HL-60 (cell line): ENCODE measurements around the gene ANGEL2.
"Not testable (repeated sequence)": the region's sequence is repeated elsewhere in the genome, so short reads cannot be mapped to it uniquely, and the experiment has no call there.

Experiments used
- DNase-seq, 2 experiments: peaks; one replicate each; pipeline ENCODE4 v3.0.0-alpha.2; 2010 to 2020; ENCODE audit warnings: low read depth in 1 of 2, low spot score in 1 of 2
- H3K27ac ChIP-seq: fragments of 250-450 bp; sonication (Bioruptor Pico); replicated peaks from 2 replicates; pipeline ENCODE4 v1.5.1; 2020; ENCODE audit warnings: mild to moderate bottlenecking, moderate library complexity
- H3K27me3 ChIP-seq: fragments of 250-450 bp; sonication (Bioruptor Pico); 2 replicates; pipeline ENCODE4 v1.5.1; 2021; ENCODE audit warnings: mild to moderate bottlenecking, moderate library complexity; ENCODE audit not compliant: insufficient read depth, poor library complexity, severe bottlenecking
- H3K4me3 ChIP-seq: replicated peaks from 2 replicates; pipeline ENCODE4 v1.5.1; 2011; ENCODE audit warnings: mild to moderate bottlenecking, control low read depth, low read length; ENCODE audit not compliant: insufficient read depth
- CTCF ChIP-seq: IDR thresholded peaks from one replicate; pipeline ENCODE4 v1.5.1; 2011; ENCODE audit warnings: low read length, control low read depth, inconsistent platforms; ENCODE audit not compliant: insufficient read depth
- GABPA ChIP-seq: IDR thresholded peaks from 2 replicates; pipeline ENCODE4 v1.6.1; 2012; ENCODE audit warnings: low read depth
- POLR2AphosphoS5 ChIP-seq: IDR thresholded peaks from 2 replicates; pipeline ENCODE4 v1.6.1; 2012; ENCODE audit warnings: low read depth
- SPI1 ChIP-seq: IDR thresholded peaks from 2 replicates; pipeline ENCODE4 v1.6.1; 2012; ENCODE audit warnings: low read depth, mild to moderate bottlenecking, borderline replicate concordance
- TF ChIP-seq, protein P1 (sequence below): IDR thresholded peaks from 2 replicates; pipeline ENCODE4 v1.6.1; 2012; ENCODE audit warnings: low read depth; ENCODE audit not compliant: insufficient replicate concordance

The ANGEL2 gene

DNA sequence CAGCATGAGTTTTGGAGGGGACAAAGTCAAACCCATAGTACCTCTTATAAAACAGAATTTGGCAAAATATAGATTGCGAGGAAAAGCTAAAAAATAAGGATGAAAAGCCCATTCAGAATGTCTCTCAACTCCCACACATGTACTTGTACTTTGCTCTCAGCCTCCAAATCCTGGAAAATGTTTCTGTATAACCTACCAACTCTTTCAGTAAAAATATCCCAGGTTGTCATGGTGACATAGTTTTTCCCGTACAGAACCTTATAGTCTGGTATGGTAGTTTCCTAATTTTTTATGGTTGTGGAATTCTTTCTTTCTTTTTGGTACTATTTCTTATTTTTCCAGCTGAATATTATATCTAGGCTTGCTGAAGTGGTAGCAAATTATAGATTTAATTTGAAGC lies 19.9 kb upstream of the ANGEL2 start:
- no peak for TF ChIP-seq SPI1
- DNase-seq = no peak
- no peak overlapping the region for H3K27ac ChIP-seq
- no peaks in the 10 kb centered on the region for H3K27me3 ChIP-seq
- H3K4me3 ChIP-seq = no peak overlapping the region

DNA sequence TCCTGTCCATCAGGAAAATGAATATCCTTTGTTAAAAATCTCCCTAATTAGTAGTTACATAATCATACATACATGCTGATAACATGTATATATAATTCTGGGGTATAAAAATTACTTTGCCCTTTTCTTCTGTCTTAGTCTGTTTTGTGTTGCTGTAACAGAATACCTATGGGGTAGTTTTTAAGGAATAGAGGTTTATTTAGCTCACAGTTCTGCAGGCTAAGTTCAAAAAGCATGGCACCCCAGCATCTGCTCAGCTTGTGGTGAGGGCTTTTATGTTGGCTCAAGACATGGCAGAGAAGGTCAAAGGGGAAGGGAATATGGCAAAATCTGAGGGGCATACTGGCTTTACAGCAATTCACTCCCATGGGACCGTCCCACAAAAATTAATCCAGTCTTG lies 19.0 kb upstream of the ANGEL2 start:
- H3K4me3 ChIP-seq = no peak overlapping the region
- H3K27me3 ChIP-seq = no peaks in the 10 kb centered on the region
- no peak for DNase-seq
- TF ChIP-seq, protein P1, sequence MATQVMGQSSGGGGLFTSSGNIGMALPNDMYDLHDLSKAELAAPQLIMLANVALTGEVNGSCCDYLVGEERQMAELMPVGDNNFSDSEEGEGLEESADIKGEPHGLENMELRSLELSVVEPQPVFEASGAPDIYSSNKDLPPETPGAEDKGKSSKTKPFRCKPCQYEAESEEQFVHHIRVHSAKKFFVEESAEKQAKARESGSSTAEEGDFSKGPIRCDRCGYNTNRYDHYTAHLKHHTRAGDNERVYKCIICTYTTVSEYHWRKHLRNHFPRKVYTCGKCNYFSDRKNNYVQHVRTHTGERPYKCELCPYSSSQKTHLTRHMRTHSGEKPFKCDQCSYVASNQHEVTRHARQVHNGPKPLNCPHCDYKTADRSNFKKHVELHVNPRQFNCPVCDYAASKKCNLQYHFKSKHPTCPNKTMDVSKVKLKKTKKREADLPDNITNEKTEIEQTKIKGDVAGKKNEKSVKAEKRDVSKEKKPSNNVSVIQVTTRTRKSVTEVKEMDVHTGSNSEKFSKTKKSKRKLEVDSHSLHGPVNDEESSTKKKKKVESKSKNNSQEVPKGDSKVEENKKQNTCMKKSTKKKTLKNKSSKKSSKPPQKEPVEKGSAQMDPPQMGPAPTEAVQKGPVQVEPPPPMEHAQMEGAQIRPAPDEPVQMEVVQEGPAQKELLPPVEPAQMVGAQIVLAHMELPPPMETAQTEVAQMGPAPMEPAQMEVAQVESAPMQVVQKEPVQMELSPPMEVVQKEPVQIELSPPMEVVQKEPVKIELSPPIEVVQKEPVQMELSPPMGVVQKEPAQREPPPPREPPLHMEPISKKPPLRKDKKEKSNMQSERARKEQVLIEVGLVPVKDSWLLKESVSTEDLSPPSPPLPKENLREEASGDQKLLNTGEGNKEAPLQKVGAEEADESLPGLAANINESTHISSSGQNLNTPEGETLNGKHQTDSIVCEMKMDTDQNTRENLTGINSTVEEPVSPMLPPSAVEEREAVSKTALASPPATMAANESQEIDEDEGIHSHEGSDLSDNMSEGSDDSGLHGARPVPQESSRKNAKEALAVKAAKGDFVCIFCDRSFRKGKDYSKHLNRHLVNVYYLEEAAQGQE = no peak
- TF ChIP-seq GABPA (no peak), SPI1 (no peak), POLR2AphosphoS5 (no peak), CTCF (no peak)
- H3K27ac ChIP-seq = no peak overlapping the region

DNA sequence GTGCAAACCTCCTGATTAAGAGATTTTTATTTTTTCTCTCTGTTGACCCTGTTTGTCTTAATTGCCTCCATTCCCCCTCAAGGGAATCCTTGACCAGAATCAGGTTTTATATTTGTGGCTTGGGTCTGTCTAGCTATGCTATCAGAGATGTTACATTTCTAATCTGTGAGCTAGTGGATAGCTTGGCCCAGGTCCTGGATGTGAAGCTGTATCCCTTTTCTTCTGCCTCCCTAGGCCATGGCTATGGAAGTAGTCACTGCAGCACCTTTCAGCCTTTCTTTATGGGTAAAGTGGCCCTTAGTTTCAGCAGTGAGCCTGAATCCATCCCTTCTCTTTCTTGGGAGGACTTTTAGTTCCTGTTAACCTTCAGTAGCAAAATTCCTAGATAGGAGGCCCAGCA lies 17.0 kb upstream of the ANGEL2 start:
- no peak overlapping the region for H3K4me3 ChIP-seq
- TF ChIP-seq POLR2AphosphoS5 = no peak
- TF ChIP-seq SPI1 = no peak
- TF ChIP-seq GABPA = no peak
- TF ChIP-seq CTCF = no peak

DNA sequence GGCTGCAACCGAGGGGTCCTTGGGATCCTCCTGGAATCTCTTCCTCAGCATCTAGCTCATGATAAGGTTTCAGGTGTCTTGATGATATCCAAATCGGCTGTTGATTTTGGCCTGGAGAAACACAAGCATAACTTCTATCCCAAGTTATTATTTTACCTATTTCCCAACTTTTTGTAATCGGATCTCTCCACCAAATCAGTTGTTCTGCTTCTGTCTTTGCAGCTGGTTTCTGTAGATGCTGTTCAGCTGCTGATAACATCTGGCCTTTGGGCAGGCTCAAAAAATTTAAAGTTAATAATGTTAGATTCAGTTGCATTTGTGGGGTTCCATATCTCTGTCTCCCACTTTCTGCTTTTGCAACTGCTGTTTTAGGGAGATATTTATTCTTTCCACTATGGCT lies 11.4 kb upstream of the ANGEL2 start:
- not testable (repeated sequence) for H3K27me3 ChIP-seq, H3K4me3 ChIP-seq, DNase-seq, H3K27ac ChIP-seq

More for the DNA sequence above, 17.0 kb upstream of the ANGEL2 start:
- Histone ChIP-seq H3K27me3 (no peaks in the 10 kb centered on the region), H3K27ac (no peak overlapping the region)
- no peak for DNase-seq

GRCh38 chr1:213020016-213020415 lies 4.3 kb upstream of the ANGEL2 start:
- no peak overlapping the region for H3K27ac ChIP-seq
- no peaks in the 10 kb centered on the region for H3K27me3 ChIP-seq
- H3K4me3 ChIP-seq = no peak overlapping the region
- TF ChIP-seq POLR2AphosphoS5 = no peak
- TF ChIP-seq CTCF = no peak
- TF ChIP-seq, protein P1 = no peak
- no peak for TF ChIP-seq GABPA
- no peak for TF ChIP-seq SPI1
- no peak for DNase-seq
